Astrocyte of the spinal cord (primary cell): ENCODE results near the gene RAD23B.

Experiments used
- DNase-seq: peaks from one replicate; pipeline ENCODE4 v3.0.0; 2011; ENCODE audit warnings: low read depth, low spot score
- H3K4me3 ChIP-seq: 2 replicates; pipeline ENCODE4 v1.5.1; 2011; ENCODE audit warnings: low read depth, mild to moderate bottlenecking, low read length, moderate library complexity
- in situ Hi-C: cut with HindIII; loops from 2 replicates; pipeline ENCODE4 v1.10.0; 2017; ENCODE audit warnings: low sequenced_read_pairs
- TF ChIP-seq, protein P1 (sequence below): IDR thresholded peaks from 2 replicates; pipeline ENCODE4 v1.5.1; 2012; ENCODE audit warnings: low read depth, mild to moderate bottlenecking, low read length, inconsistent platforms

The RAD23B gene

GRCh38 chr9:107282759-107283622 is at the start of gene RAD23B:
TSS of gene RAD23B (plus strand) at chr9:107283279. CDS start at chr9:107283630, 351 bp downstream.
- DNase-seq = peak; percentile 99
- in situ Hi-C loops = no loop called here
- TF ChIP-seq, protein P1, sequence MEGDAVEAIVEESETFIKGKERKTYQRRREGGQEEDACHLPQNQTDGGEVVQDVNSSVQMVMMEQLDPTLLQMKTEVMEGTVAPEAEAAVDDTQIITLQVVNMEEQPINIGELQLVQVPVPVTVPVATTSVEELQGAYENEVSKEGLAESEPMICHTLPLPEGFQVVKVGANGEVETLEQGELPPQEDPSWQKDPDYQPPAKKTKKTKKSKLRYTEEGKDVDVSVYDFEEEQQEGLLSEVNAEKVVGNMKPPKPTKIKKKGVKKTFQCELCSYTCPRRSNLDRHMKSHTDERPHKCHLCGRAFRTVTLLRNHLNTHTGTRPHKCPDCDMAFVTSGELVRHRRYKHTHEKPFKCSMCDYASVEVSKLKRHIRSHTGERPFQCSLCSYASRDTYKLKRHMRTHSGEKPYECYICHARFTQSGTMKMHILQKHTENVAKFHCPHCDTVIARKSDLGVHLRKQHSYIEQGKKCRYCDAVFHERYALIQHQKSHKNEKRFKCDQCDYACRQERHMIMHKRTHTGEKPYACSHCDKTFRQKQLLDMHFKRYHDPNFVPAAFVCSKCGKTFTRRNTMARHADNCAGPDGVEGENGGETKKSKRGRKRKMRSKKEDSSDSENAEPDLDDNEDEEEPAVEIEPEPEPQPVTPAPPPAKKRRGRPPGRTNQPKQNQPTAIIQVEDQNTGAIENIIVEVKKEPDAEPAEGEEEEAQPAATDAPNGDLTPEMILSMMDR = no peak
- peak within 1 kb of the TSS; percentile 90 for H3K4me3 ChIP-seq

GRCh38 chr9:107235765-107236442 is 47.2 kb upstream of the RAD23B start:
- TF ChIP-seq, protein P1 = no peak
- H3K4me3 ChIP-seq = no peak overlapping the region
- in situ Hi-C loops = no loop called here
- DNase-seq = no peak

- in situ Hi-C loops = no loop called here
These were observed 45.2 kb upstream of the RAD23B start for GRCh38 chr9:107237873-107238272.

DNA sequence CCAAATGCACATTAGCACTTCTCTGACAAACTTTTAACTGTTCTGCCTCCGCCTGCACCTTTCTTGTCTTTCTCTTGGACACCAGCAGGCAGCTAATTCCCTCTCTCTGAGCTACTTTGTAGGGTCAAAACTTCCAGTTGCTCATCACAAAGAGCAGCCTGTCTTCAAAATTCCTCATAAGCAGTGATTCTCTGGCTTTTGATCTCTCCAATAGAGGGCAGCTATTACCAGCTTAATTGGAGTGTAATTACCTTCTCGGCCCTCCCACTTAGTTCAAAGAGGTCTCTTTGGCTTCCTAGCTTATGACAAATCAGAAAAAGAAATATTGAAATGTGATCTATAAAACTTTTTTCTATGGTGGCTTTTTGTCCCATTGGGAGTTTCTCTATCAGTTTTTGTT is 43.6 kb upstream of the RAD23B start:
- no peak for DNase-seq
- in situ Hi-C loops = no loop called here
- TF ChIP-seq, protein P1 = peak; percentile 27
- no peak overlapping the region for H3K4me3 ChIP-seq

More at GRCh38 chr9:107237873-107238272, 45.2 kb upstream of the RAD23B start:
- no peak for DNase-seq
- TF ChIP-seq, protein P1 = no peak
- no peak overlapping the region for H3K4me3 ChIP-seq

GRCh38 chr9:107240260-107240659 is 42.8 kb upstream of the RAD23B start:
- TF ChIP-seq, protein P1 = no peak
- no peak overlapping the region for H3K4me3 ChIP-seq
- in situ Hi-C loops = no loop called here
- no peak for DNase-seq

GRCh38 chr9:107242073-107243030 is 40.7 kb upstream of the RAD23B start:
- H3K4me3 ChIP-seq = no peak overlapping the region
- peak; percentile 33 for DNase-seq
- in situ Hi-C loops = no loop called here
- TF ChIP-seq, protein P1 = no peak
